Activated B cell treated with CpG ODN at 0.5 μM for 24 hours (primary cell): Measurements from ENCODE around the gene UFSP2. TPM values are rescaled to one million over a fixed set of nuclear protein-coding genes. Genes with fewer than 3 reads are reported as not detected.

Experiments
- ATAC-seq: fragments of 200-7000 bp; cut with Tn5 transposase; one replicate; pipeline ENCODE4 v1.10.0; 2021; ENCODE audit warnings: low read depth, mild to moderate bottlenecking, moderate library complexity
- CTCF ChIA-PET: fragments of 350-600 bp; sonication (Branson Sonifier 250); formaldehyde crosslinking; loops from one replicate; lab custom pipeline; 2021; ENCODE audit warnings: antibody characterized with exemption; lab: Charles Lee
- POLR2A ChIA-PET: fragments of 350-600 bp; sonication (Branson Sonifier 250); formaldehyde crosslinking; loops from one replicate; lab custom pipeline; 2021; ENCODE audit warnings: antibody characterized with exemption; lab: Charles Lee
- DNase-seq: peaks from one replicate; pipeline ENCODE4 v3.0.0; 2022
- H3K27ac Mint-ChIP-seq: one replicate; pipeline ENCODE4 v1.8.0; 2020; ENCODE audit warnings: mixed read lengths
- H3K27me3 Mint-ChIP-seq: one replicate; pipeline ENCODE4 v1.8.0; 2021; ENCODE audit warnings: mixed read lengths
- H3K36me3 Mint-ChIP-seq: one replicate; pipeline ENCODE4 v1.8.0; 2021; ENCODE audit warnings: low read depth, mixed read lengths
- H3K4me1 Mint-ChIP-seq: one replicate; pipeline ENCODE4 v1.8.0; 2021; ENCODE audit warnings: mixed read lengths
- H3K4me3 Mint-ChIP-seq: one replicate; pipeline ENCODE4 v1.8.0; 2020; ENCODE audit warnings: mild to moderate bottlenecking, mixed read lengths
- H3K9me3 Mint-ChIP-seq: one replicate; pipeline ENCODE4 v1.8.0; 2020; ENCODE audit warnings: mixed read lengths
- intact Hi-C: fragments of 100-400 bp; cut with micrococcal nuclease; formaldehyde crosslinking; loops from one replicate; pipeline ENCODE4 v1.15.1; 2024
- total RNA-seq: library from RNA; stranded (reverse); gene quantifications from 2 replicates; pipeline ENCODE4 v1.2.3, GENCODE V29; 2022
- TF ChIP-seq, protein P1 (sequence below): fragments of 200-600 bp; IDR thresholded peaks from one replicate; pipeline ENCODE4 v1.8.0; 2022; ENCODE audit warnings: antibody characterized with exemption, mild to moderate bottlenecking

Gene UFSP2
- total RNA-seq, 1 donor from 2014 or later = 20.1 TPM

DNA sequence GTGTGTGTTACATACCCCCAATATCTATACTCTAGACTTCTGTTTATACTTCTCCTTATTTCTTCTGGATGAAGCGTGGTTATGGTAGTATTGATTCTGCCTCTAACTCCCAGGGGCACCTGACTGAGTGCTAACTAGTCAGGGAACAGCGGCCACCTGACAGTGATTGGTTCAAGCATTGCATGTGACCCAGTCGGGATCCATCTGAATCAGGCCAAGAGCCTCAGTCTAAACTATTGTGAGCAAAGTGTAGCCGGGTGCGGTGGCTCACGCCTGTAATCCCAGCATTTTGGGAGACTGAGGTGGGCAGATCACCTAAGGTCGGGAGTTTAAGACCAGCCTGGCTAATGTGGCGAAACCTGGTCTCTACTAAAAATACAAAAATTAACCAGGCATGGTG lies 35.8 kb upstream of the UFSP2 start:
- POLR2A ChIA-PET = no interaction called here
- no peak overlapping the region for H3K27ac Mint-ChIP-seq

DNA sequence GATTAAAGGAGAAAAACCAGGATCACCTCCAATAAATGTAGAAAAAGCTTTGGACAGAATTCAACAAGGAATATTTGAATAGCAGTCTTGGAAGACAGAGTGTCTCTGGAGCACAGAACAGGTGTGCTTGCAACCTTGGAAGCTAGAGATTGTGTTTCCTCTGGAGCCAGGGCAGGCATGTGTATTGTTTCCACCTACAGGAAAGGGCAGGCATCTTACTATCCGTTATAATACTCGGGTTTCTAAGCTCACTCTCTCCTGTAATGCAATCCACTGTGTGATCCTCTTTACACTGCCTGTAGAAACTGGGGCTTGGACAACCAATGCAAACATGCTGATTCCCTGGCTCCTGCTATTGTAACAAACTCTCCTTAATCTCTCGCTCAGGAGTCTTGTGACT lies 31.4 kb upstream of the UFSP2 start:
- Mint-ChIP-seq H3K36me3 (no peaks in the 10 kb centered on the region), H3K27ac (no peak overlapping the region), H3K9me3 (no peaks in the 10 kb centered on the region), H3K4me3 (no peak overlapping the region), H3K4me1 (no peaks in the 10 kb centered on the region), H3K27me3 (peaks cover 27% of the 10 kb centered on the region)
- intact Hi-C loops = no loop called here
- no peak for ATAC-seq
- DNase-seq = no peak
- ChIA-PET CTCF (no interaction called here), POLR2A (no interaction called here)
- TF ChIP-seq, protein P1, sequence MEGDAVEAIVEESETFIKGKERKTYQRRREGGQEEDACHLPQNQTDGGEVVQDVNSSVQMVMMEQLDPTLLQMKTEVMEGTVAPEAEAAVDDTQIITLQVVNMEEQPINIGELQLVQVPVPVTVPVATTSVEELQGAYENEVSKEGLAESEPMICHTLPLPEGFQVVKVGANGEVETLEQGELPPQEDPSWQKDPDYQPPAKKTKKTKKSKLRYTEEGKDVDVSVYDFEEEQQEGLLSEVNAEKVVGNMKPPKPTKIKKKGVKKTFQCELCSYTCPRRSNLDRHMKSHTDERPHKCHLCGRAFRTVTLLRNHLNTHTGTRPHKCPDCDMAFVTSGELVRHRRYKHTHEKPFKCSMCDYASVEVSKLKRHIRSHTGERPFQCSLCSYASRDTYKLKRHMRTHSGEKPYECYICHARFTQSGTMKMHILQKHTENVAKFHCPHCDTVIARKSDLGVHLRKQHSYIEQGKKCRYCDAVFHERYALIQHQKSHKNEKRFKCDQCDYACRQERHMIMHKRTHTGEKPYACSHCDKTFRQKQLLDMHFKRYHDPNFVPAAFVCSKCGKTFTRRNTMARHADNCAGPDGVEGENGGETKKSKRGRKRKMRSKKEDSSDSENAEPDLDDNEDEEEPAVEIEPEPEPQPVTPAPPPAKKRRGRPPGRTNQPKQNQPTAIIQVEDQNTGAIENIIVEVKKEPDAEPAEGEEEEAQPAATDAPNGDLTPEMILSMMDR = no peak

More for the DNA sequence above, 35.8 kb upstream of the UFSP2 start:
- Mint-ChIP-seq H3K36me3 (no peaks in the 10 kb centered on the region), H3K4me1 (no peaks in the 10 kb centered on the region), H3K27me3 (peaks cover 23% of the 10 kb centered on the region), H3K4me3 (no peak overlapping the region), H3K9me3 (no peaks in the 10 kb centered on the region)
- CTCF ChIA-PET = no interaction called here
- intact Hi-C loops = no loop called here
- TF ChIP-seq, protein P1 = no peak
- no peak for ATAC-seq
- no peak for DNase-seq

DNA sequence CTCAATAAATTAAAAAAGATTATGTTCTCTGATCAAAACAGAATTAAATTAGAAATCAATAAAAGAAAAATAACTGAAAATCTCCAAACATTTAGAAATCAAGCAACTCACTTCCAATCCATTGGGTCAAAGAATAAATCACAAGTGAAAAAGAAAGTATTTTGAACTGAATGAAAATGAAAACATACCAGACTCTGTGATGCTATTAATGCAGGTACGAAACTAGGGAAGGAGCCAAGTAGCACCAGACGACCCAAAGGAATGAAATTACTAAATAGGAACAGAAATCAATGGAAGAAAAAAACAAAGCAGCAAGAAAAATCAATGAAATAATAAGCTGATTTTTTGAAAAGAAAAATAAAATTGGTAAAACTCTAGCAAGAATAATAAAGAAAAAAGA lies 30.4 kb upstream of the UFSP2 start:
- CTCF ChIA-PET = no interaction called here
- TF ChIP-seq, protein P1 = no peak
- no peak overlapping the region for H3K4me3 Mint-ChIP-seq
- intact Hi-C loops = no loop called here
- DNase-seq = no peak
- POLR2A ChIA-PET = no interaction called here
- no peaks in the 10 kb centered on the region for H3K4me1 Mint-ChIP-seq
- ATAC-seq = no peak
- peaks cover 21% of the 10 kb centered on the region for H3K27me3 Mint-ChIP-seq
- H3K9me3 Mint-ChIP-seq = no peaks in the 10 kb centered on the region
- no peaks in the 10 kb centered on the region for H3K36me3 Mint-ChIP-seq
- H3K27ac Mint-ChIP-seq = no peak overlapping the region

DNA sequence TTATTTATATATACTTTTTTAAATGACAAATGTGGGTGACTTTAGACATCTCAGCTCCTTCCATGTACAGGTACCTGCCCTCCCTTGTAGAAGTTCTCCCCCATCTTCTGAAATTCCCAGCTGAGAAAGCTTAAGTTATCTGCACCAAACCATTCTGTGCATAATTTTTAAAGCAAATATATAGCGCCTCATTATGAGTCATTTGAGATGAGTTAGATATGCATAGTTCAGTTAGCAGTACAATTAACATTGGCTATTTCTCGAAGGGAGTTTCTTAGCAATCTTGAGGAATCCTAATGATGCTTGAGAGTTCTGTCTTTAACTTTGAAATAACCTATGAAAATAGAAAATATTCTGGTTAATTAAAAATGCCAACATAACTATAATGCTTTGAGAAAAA lies 19.4 kb upstream of the UFSP2 start:
- intact Hi-C loops = no loop called here
- H3K4me1 Mint-ChIP-seq = no peaks in the 10 kb centered on the region
- H3K9me3 Mint-ChIP-seq = no peaks in the 10 kb centered on the region
- TF ChIP-seq, protein P1 = no peak
- ATAC-seq (no peak), DNase-seq (no peak)
- ChIA-PET CTCF (no interaction called here), POLR2A (no interaction called here)
- no peaks in the 10 kb centered on the region for H3K36me3 Mint-ChIP-seq
- H3K27ac Mint-ChIP-seq = no peak overlapping the region
- H3K4me3 Mint-ChIP-seq = no peak overlapping the region
- H3K27me3 Mint-ChIP-seq = peaks cover 9% of the 10 kb centered on the region

DNA sequence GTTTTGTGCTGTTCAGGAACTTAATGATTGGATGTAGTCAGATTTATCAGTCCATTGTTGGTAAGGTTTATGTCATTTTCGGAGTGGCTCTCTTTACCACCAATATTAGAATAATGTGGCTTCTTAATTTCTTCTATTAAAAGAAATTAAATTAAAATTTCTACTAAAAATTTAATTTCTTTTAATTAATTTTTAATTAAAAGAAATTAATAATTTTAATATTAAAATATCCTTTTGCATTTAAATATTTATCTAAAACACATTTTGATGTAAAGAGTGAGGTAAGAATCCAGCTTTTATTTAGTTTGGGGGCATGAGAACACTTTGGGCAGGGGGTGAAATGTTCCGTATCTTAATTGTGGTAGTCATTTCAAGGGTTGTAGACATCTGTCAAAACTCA lies 15.7 kb upstream of the UFSP2 start:
- ChIA-PET CTCF (no interaction called here), POLR2A (interaction anchor here (0.5 kb wide), 1 partner anchor 235 kb away, joined by 5 read pairs; no protein-coding TSS in a partner anchor)
- no peak for DNase-seq
- Mint-ChIP-seq H3K27me3 (peaks cover 5% of the 10 kb centered on the region), H3K36me3 (no peaks in the 10 kb centered on the region), H3K27ac (no peak overlapping the region), H3K4me1 (no peaks in the 10 kb centered on the region), H3K9me3 (no peaks in the 10 kb centered on the region), H3K4me3 (no peak overlapping the region)
- TF ChIP-seq, protein P1 = no peak
- intact Hi-C loops = no loop called here
- ATAC-seq = no peak
